Measurements from ENCODE around the gene INPP4B.

Gene INPP4B

DNA sequence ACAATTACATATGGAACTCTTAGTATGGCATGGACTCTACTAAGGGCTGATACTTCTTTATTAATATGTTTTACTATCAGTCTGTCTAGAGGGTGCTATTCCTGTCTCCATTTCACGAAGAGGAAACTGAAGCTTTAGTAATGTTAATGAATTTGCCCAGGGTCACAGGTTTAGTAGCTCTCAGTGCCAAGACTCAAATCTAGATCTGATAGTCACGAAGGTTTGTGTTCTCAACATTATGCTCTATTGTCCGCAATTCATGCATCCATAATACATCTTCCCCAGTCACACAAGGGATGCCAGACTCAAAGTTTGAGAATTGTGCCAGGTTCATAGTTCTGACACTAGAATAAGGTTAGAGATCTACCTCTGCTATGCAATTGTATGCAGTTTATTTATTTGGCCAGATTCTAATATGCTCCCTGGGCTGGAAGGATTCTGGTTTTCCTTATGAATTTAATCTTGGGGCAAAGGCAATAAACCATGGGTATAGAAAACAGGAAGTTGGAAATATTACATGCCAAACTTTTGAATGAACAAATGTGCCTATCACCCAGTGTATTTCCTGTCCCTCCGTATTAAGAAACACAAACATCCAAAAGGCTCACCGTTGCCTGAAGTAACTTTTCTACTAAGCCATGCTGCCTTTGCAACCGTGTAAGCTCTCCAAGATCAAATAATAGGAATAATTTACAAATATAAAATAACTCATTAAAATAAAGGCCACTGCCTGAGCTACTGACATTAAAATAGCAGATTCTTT, 478.5 kb downstream of the INPP4B start:
- DNase-seq = no peak

DNA sequence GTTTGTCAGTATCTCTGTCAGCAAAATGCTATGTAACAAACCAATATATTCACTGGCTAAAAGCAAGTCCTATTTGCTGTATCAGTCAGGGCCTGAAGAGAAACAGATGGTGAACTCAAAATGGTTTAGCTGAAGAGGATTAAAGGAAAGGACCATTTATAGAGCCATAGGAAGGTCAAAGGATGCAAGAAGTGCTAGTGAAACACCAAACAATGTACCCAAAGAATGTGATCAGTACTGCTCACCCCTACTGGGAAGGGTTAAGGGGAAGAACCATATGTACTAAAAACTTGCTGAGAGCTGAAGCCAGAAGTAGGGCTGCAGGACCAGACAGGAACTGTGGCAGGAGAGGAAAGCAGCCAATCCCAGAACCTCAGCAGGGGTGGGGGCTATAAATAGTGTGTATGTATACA, 479.3 kb downstream of the INPP4B start:
- DNase-seq = no peak

- DNase-seq = peak; percentile 42
Measured at GRCh38 chr4:142365391-142365790, 480.7 kb downstream of the INPP4B start.

DNA sequence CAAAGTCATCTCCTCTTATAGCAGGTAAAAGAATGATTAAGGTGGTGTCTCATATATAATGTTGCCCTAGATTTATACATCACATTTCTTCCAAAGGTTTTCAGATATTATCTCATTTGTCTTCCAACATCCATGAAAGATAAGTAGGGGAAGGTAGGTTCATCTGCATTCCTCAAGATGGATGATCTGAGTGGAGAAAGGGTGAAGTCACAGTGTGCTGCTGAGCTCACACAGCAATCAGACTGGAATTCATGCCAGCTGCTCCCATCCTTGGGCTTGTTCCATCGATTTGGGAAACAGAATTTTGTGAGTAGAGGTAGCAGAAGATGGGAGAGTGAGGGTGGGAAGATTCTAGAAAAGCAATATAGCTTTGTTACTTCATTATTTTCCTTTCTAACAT, 482.4 kb downstream of the INPP4B start:
- no peak for DNase-seq

- DNase-seq = no peak
Measured at GRCh38 chr4:142361981-142362380, 484.1 kb downstream of the INPP4B start.

GRCh38 chr4:142360657-142361056, 485.4 kb downstream of the INPP4B start:
- DNase-seq = no peak

DNA sequence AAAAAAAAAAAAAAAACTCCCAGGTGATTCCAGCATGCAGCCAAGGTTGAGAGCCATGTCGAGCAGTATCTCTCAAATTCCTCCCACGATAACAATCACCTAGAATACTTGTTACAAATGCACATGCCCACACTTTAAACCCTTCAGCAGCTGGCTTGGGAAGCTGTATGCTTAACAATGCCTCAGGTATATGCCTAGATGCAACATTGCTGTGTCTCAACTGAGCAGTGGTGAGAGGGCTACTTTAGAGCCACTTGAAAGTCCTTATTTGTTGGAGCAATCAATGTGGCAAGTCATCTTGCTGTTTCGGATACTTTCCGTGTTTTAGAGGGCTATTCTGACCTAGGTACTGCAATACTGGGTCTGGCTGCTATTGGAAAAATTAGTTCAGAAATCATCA, 487.4 kb downstream of the INPP4B start:
- DNase-seq = no peak

DNA sequence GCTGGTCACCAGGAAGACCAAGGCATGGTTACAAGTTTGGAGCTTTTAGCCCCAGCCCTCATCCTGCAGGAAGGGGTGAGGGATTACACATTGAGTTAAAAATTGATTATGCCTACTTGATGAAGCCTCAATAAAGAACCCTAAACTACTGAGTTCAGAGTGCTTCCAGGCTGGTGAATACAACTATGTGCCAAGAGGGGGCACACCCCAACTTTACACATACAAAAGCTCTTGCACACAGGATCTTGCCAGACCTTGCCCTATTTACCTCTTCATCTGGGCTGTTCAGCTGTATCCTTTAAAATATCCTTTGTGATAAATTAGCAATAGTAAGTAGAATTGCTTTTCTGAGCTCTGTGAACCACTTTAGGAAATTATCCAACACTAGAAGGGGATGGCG, 489.3 kb downstream of the INPP4B start:
- no peak for DNase-seq

DNA sequence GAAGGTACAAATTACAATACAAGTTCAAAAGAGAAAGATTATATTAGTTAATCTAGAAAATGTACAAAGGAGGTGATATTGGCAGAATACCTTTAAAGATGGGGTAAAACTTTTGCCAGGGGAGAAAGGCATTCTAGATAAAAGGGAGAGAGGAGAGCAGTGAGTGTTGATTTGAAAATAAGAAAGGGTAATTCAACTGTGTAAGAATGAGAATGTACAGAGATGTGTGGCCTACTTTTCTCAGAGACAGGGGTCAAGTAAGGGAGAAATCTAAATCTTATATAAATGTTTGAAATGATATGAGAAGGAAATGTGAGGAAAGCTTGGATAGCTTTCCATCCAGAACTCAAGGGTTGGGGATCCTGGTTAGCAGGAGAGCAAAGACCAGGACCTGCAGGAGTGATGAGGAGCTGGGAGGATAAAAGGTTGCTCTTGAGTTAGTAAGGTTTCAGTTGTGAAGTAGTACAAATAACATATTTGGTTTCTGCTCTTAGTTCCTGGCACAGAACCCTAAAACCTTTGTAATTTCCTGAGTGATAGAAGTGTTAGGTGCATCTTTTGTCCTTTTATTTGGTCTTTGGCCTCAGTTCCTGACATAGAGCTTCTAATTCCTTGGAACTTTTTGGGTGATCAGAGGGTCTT, 489.9 kb downstream of the INPP4B start:
- no peak for DNase-seq

DNA sequence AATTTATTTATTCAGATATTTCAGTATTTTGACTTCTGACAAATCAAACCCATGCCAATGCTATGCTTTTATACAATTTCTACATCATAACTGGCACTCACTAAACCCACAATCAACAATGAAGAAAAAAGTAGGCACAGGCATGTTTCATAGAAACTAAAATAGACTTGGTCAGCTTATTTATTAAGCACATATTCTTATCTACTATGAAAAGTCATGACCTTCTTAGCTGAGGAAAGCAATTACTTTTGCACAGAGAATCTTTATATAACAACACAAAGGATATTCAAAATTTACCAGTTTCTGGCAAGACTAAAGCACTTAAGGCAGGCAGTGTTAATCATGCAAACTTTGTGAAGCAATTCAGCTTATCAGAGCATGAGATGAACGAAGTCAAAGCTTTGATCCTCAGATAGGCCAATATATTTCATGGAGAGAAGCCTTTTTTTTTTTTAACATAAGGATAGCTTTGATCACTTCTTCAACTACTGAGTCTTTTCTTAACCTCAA, 490.6 kb downstream of the INPP4B start:
- DNase-seq = no peak

GRCh38 chr4:142354794-142355420, 491.2 kb downstream of the INPP4B start:
- DNase-seq = no peak

DNA sequence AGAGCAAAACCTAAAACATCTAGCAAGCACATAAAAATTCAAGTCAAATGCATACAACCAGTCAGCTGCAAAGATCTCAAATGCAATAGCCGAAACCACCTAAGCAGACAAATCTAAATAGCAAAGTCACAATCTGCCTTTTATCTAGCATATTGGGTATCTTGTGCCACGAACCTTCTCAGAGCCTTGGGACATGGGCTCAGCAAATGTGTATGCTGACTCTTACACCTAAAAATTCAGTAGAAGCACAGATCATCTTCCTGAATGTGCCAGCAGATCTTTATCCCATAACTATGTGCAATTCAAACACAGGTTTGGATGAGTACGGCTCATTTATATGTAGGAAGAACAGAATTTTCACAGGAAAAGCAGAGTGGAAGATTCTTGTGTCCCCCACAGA, 492.1 kb downstream of the INPP4B start:
- peak; percentile 37 for DNase-seq

DNA sequence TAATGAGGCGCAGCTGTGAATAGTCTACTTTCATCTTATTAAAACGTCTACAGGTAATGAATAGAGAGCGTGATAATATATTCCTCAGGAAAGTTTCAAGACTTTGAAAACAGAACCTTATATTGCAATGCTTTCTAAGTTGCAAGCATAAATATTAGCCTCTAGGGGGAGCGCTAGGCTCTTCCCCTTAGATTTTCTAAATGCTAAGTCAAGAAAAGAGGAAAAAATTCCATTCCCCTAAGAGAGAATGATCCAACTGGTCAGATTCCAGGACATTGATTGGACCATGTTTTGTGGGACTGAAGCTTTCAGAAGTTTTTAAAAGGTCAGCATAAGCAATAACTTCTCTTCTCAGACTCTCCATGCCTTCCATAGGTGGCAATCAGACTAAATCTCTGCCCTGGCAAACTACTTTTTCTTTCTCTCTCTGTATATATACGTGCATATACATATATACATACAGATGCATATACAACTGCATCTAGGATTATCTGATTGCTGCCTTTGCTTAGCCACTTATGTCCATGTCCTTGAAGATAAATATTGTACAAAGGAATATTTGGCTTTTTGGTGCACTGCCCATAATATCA, 492.9 kb downstream of the INPP4B start:
- peak; percentile 79 for DNase-seq

DNA sequence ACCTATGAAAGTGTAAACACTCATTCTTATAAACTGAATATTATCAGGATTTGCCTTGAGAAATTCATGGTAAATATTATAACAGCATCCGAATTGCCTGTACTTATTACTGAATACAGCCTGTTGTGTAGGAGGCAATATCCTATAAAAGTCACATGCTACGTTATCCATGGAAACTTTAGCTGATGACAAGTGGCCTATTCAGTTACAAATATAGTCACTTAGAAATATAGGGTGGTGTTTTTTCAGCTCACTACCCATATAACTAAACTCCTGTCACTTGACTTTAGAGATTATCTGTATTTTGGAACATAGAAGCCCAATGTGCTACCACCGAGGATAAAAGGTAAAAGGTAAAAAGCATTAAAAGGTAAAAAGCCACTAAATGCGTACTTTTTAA, 493.4 kb downstream of the INPP4B start:
- DNase-seq = no peak

DNA sequence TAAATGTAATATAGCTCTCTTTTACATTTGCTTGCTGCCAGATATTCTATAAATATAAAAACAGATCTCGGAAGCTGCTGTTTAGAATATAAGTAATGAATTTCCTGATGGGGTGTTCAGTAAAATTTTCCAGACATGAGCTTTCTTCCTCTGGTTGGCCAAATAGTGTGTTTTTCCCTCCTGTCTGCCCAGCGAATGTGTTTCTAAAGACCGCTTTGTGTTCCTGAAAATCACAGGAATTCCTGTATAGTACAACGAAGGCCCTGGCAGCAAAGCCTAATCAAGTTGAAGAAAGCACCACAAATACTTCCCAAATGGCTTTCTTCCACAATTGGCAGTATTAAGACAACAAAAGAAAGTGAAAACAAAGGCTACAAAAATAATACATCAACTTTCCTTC, 494.1 kb downstream of the INPP4B start:
- DNase-seq = no peak

GRCh38 chr4:142350871-142351270, 495.2 kb downstream of the INPP4B start:
- DNase-seq = no peak

DNA sequence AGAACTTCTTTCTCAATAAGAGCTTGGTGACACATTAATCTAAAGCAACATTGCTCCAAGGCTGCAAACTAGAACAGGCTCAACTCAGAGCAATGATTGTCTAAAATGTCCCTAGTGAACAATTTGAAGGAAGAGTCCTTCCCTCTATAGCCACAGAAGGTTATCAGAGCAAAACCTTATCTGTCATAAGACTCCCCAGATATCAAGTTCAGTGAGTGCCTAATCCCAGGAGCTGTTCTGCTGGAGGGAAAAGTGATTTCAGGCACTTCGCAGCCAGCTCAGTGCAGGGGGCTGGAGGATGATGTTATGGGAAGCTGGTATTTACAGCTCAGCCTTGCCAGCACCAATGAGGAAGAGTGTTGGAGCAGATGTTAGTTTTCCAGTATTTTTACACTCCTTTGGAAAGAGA, 497.5 kb downstream of the INPP4B start:
- no peak for DNase-seq

DNA sequence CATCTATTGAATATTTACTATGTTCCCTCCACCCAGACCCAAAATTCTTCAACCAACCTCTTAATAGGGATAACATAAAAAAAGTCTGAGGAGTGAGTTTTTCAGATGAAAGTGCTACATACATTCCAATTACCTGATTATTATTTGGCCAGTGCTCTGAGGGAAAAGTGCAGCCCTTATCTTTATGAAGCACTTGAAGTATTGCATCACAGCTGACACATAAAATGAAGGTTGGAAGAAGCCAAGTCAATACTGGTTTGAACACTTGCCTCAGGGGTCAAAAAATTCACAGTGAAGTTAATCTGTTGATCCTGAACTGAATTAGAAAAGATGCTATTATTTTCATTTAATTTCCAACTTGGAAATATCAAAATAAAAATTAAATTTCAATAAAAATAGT, 498.9 kb downstream of the INPP4B start:
- DNase-seq = peak; percentile 64

GRCh38 chr4:142345924-142346323, 500.2 kb downstream of the INPP4B start:
- no peak for DNase-seq

GRCh38 chr4:142341268-142341667, 504.8 kb downstream of the INPP4B start:
- no peak for DNase-seq

DNA sequence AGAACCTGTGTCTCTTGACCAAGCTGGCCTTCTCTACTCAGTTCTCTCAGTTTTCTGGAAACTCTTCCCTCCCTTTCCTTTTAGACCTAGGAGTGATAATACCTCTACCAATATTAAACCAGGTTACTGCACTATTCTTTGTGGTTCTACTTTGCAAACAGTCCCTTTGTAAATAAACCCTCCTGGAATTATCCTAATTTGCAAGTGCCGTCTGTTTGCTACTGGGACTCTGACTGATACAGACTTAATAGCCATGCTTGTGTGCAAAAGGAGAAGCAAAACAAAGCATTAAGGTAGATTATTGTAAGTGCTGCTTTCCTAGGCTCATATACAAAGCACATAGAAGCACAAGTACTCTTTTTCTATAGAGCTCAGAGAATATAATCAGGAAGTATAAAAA, 507.0 kb downstream of the INPP4B start:
- no peak for DNase-seq

GRCh38 chr4:142336251-142336934, 509.7 kb downstream of the INPP4B start:
- no peak for DNase-seq

DNA sequence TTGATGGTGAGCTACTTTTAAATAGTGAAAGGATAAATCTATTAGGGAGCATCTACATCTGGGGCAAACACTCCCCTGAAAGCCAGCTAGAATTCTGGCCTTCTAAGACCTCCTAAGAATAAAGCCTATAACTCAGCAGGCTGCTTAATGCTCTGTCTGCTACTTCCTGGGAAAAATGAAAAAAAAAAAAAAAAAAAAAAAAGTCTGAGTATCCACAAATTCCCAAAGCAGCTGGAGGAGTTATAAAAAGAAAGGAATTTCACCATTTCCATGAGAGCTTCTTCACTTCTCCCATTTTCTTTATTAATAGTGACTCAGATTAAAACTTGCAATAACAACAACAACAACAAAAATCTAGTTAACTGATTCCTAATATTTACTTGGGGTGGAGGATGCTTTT, 511.2 kb downstream of the INPP4B start:
- no peak for DNase-seq
